Esophagus muscularis mucosa (tissue), 4 donors: ENCODE results near the gene FGR.

Experiments
- EP300 ChIP-seq: sonication (generic); formaldehyde crosslinking; IDR thresholded peaks from one replicate; pipeline ENCODE4 v1.6.1; 2017; ENCODE audit warnings: antibody characterized with exemption
- POLR2A ChIP-seq: fragments of 450-650 bp; IDR thresholded peaks from one replicate; pipeline ENCODE4 v1.6.1; 2017; ENCODE audit warnings: antibody characterized with exemption, moderate library complexity, mild to moderate bottlenecking, low read depth
- POLR2AphosphoS5 ChIP-seq, 2 donors: sonication (generic); formaldehyde crosslinking; IDR thresholded peaks; one replicate each; pipeline ENCODE4 v1.6.1; 2017; ENCODE audit warnings: antibody characterized with exemption in 2 of 2
- TF ChIP-seq, protein P1 (sequence below), 3 experiments: fragments of 200-600 bp in 2 of 3; fragments of 450-650 bp in 1 of 3; sonication (generic) in 2 of 3; IDR thresholded peaks; one replicate each; pipeline ENCODE4 v1.5.1; 2017 to 2019; ENCODE audit warnings: antibody characterized with exemption in 3 of 3, mild to moderate bottlenecking in 2 of 3, moderate library complexity in 1 of 3

GRCh38 chr1:27668808-27669723, 34.1 kb upstream of the FGR start:
- TF ChIP-seq, protein P1, sequence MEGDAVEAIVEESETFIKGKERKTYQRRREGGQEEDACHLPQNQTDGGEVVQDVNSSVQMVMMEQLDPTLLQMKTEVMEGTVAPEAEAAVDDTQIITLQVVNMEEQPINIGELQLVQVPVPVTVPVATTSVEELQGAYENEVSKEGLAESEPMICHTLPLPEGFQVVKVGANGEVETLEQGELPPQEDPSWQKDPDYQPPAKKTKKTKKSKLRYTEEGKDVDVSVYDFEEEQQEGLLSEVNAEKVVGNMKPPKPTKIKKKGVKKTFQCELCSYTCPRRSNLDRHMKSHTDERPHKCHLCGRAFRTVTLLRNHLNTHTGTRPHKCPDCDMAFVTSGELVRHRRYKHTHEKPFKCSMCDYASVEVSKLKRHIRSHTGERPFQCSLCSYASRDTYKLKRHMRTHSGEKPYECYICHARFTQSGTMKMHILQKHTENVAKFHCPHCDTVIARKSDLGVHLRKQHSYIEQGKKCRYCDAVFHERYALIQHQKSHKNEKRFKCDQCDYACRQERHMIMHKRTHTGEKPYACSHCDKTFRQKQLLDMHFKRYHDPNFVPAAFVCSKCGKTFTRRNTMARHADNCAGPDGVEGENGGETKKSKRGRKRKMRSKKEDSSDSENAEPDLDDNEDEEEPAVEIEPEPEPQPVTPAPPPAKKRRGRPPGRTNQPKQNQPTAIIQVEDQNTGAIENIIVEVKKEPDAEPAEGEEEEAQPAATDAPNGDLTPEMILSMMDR (IDR thresholded peaks at IDR 0.05), result peak; percentile 85 to 93 (median 90)
- TF ChIP-seq POLR2A, result no peak
- peak in 1 of 2 donors; percentile 67 for TF ChIP-seq POLR2AphosphoS5 (IDR thresholded peaks at IDR 0.05)
- TF ChIP-seq EP300, result no peak
